GM12891 (cell line): ENCODE data around the gene RAB40AL.

Source experiments
- PAX5 ChIP-seq: IDR thresholded peaks from 2 replicates; pipeline ENCODE4 v1.6.1; 2011; ENCODE audit warnings: low read length, moderate library complexity, mild to moderate bottlenecking; ENCODE audit not compliant: insufficient read depth, severe bottlenecking
- POLR2A ChIP-seq: IDR thresholded peaks from 2 replicates; pipeline ENCODE4 v1.6.1; 2011; ENCODE audit warnings: low read depth, low read length, control low read depth
- POLR2AphosphoS5 ChIP-seq: IDR thresholded peaks from 2 replicates; pipeline ENCODE4 v1.6.1; 2011; ENCODE audit warnings: low read depth, low read length, control low read depth
- POU2F2 ChIP-seq: IDR thresholded peaks from 2 replicates; pipeline ENCODE4 v1.6.1; 2011; ENCODE audit warnings: low read depth, mild to moderate bottlenecking, control low read depth, low read length, moderate library complexity
- SPI1 ChIP-seq: IDR thresholded peaks from 2 replicates; pipeline ENCODE4 v1.6.1; 2011; ENCODE audit warnings: low read depth, low read length, control low read depth
- TAF1 ChIP-seq: IDR thresholded peaks from 2 replicates; pipeline ENCODE4 v1.6.1; 2011; ENCODE audit warnings: low read depth, low read length, control low read depth

GRCh38 chrX:102959471-102959870 is 22.4 kb downstream of the RAB40AL start:
- no peak for TF ChIP-seq TAF1
- TF ChIP-seq POLR2A, result no peak
- TF ChIP-seq PAX5, result no peak
- TF ChIP-seq POLR2AphosphoS5, result no peak
- no peak for TF ChIP-seq SPI1
- no peak for TF ChIP-seq POU2F2
